ENCODE results near the gene JAZF1.

JAZF1 gene

DNA sequence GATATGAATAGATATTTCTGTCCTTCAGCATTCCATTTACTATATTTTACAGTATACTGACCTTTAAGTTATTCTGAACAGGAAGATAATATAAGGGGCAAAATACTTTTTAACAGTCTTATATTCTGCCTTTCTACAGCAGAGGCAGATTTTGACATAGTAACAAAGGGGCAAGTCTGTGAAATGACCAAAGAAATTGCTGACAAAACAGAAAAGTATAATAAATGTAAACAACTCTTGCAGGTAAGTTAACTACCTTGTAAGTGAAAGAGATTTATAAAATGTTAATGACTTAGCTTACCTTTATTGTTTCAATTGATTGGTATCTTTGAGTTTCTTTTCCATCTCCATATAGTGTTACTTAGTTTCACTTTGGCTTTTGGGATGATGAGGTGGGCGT lies 384.6 kb downstream of the JAZF1 start:
- no peak for DNase-seq

DNA sequence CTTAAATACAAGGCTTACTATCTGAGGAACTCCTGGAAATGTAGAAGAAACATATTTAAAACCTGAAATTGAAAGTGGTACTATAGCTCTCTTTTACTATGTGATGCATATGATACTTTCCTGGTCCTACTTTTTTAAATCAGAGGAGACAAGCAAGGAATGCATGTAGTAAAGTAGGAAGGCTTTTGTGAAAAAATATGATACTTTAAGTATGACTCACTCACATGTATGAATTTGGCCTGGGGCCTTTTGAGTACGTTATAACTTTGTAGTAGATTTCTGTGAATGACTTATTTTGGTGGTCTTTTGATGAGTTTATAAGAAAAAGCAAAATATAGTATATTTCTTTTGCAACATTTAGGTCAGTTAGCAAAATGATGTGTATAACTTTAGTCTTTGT lies 386.8 kb downstream of the JAZF1 start:
- peak; percentile 50 for DNase-seq

DNA sequence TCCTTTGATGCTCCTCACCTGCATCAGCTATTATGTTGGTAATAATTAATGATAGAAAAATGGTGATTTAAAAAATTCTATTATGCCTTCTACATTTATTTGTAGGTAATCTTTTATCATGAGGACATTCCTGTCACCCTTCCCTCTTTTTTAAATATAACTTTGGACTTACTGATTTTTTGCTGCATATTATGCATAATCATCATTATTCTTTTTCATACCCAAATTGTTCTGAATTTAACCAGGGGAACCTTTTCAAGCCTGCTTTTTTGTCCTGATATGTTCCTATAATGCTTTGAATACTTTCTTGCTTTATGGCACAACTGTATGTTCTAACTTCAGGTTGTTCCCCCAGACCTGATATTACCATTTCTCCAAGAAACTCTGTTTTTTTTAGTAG lies 392.2 kb downstream of the JAZF1 start:
- no peak for DNase-seq

DNA sequence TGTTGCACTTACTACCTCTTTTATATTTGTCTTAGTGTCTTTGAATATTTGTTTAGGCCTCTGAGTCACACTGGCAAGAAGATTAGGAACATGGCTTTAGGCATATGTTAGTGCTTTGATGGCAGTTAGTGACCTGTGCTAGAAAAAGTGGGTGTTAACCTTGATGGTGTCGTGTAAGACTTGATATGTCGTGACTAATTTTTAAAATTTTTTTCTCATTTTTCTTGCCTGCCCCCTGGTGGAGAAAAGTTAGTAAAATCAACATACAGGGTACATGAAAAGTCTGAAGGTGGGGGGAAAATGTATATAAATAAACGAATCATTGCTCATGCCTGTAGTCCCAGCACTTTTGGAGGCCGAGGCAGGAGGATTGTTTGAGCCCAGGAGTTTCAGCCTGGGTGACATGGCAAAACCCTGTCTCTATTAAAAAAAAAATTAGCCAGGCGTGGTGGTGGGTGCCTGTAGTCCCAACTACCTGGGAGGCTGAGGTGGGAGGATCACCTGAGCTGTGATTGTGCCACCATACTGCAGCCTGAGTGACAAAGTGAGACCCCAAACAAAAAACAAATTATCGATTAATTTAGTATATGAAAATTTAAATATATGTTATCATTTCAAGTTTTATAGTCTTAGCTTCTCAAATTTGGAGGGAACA lies 396.1 kb downstream of the JAZF1 start:
- DNase-seq, result peak; percentile 49

DNA sequence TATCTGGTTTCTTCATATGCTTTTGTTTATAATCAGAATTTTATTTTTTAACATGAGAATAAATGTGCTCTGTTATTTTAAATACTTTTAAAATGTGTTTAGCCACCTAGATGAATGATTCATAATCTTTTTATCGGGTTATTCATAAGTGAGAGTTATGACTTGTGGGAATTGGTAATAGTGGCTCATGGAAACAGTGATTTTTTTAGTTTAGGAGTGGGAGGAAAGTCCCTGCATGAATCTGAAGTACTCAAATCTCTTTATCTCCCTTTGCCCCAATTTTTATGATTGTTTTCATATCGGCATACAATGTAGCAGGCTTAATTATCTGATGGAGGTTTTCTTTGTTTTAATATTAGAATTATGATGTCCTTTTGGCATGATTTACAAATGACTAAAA lies 397.7 kb downstream of the JAZF1 start:
- DNase-seq, result no peak

DNA sequence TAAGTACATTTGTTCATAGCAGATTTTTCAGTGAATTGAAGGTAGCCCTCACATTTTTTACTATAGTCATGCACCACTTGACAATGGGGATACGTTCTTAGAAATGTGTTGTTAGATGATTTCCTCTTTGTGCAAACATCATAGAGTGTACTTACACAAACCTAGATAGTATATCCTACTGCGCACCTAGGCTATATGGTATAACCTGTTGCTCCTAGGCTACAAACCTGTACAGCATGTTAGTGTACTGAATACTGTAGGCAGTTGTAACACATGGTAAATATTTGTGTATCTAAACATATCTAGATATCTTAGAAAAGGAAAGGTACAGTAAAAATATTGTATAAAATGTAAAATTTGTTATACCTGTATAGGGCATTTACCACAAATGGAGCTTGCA lies 399.4 kb downstream of the JAZF1 start:
- no peak for DNase-seq

Data from fibroblast of upper back skin (primary cell).